Body of pancreas (tissue), 4 donors: Measurements from ENCODE around the gene CAMK2N2.

Source experiments
- CTCF ChIP-seq, 7 experiments: fragments of 450-650 bp in 4 of 7; fragments of 200-600 bp in 3 of 7; sonication (generic) in 3 of 7; IDR thresholded peaks; one replicate each; pipeline ENCODE4 v1.5.1; 2016 to 2019; ENCODE audit warnings: antibody characterized with exemption in 7 of 7
- POLR2A ChIP-seq, 3 donors: fragments of 450-650 bp; IDR thresholded peaks; one replicate each; pipeline ENCODE4 v1.6.1; 2016; ENCODE audit warnings: antibody characterized with exemption in 3 of 3, mild to moderate bottlenecking in 2 of 3

GRCh38 chr3:184239708-184240107, 21.6 kb downstream of the CAMK2N2 start:
- TF ChIP-seq CTCF (IDR thresholded peaks at IDR 0.05) (no peak), POLR2A (IDR thresholded peaks at IDR 0.05) (no peak)
